Endothelial cell of umbilical vein (primary cell): ENCODE measurements around the gene SOX2. TPM values are rescaled to one million over a fixed set of nuclear protein-coding genes. Genes with fewer than 3 reads are reported as not detected.

Experiments
- BruUV-seq: library from RNA; stranded (reverse); fragments of 400-500 nt; replicated peaks from 2 replicates; lab custom pipeline; 2021; lab: Mats Ljungman, UMichigan
- CTCF ChIA-PET: fragments of 300-600, 350-600 bp; sonication (Branson Sonifier 250); formaldehyde crosslinking; loops from one replicate; lab custom pipeline; 2021; ENCODE audit warnings: antibody characterized with exemption, inconsistent platforms; lab: Charles Lee
- POLR2A ChIA-PET: fragments of 300-600, 350-600 bp; sonication (Branson Sonifier 250); formaldehyde crosslinking; loops from one replicate; lab custom pipeline; 2021; ENCODE audit warnings: antibody characterized with exemption, inconsistent platforms; lab: Charles Lee
- DNase-seq: peaks from one replicate; pipeline ENCODE4 v3.0.0-alpha.2; 2011; ENCODE audit warnings: low read depth, low spot score
- FAIRE-seq: peaks from 2 replicates; lab custom pipeline; 2011; peaks lifted over from hg19 to GRCh38; lab: Jason Lieb, UNC
- H2AFZ ChIP-seq: 2 replicates; pipeline ENCODE4 v1.6.0; 2012; ENCODE audit warnings: low read depth, low read length, control low read depth, inconsistent platforms
- H3K27ac ChIP-seq: 2 replicates; pipeline ENCODE4 v1.5.1; 2011; ENCODE audit warnings: low read depth, mild to moderate bottlenecking, control low read depth, low read length, moderate library complexity; ENCODE audit not compliant: insufficient read depth
- H3K27me3 ChIP-seq, 2 experiments: 2 replicates each; pipeline versions ENCODE4 v1.6.0 to v1.6.1; 2011; ENCODE audit warnings: low read length in 2 of 2, mixed read lengths in 1 of 2; ENCODE audit not compliant: control insufficient read depth in 2 of 2, insufficient read depth in 2 of 2
- H3K36me3 ChIP-seq, 2 experiments: 2 replicates in 1 of 2; 3 replicates in 1 of 2; pipeline ENCODE4 v1.5.1; 2011; ENCODE audit warnings: low read length in 2 of 2, mild to moderate bottlenecking in 1 of 2, moderate library complexity in 1 of 2; ENCODE audit not compliant: control insufficient read depth in 2 of 2, insufficient read depth in 2 of 2; ENCODE audit errors: extremely low read depth in 1 of 2
- H3K4me1 ChIP-seq: 3 replicates; pipeline ENCODE4 v1.5.1; 2011; ENCODE audit warnings: mild to moderate bottlenecking, low read length; ENCODE audit not compliant: control insufficient read depth, insufficient read depth; ENCODE audit errors: extremely low read depth
- H3K4me2 ChIP-seq: 2 replicates; pipeline ENCODE4 v1.6.1; 2011; ENCODE audit warnings: low read length, control low read depth, mixed read lengths; ENCODE audit not compliant: insufficient read depth
- H3K4me3 ChIP-seq, 3 experiments: fragments of 200-600 bp in 1 of 3; sonication (generic), shearing (Covaris generic) in 1 of 3; replicated peaks in 1 of 3; 2 replicates each; pipeline ENCODE4 v1.5.1; 2011 to 2016; ENCODE audit warnings: control low read depth in 3 of 3, low read length in 3 of 3, mild to moderate bottlenecking in 2 of 3, inconsistent platforms in 1 of 3, low read depth in 1 of 3, moderate library complexity in 1 of 3; ENCODE audit not compliant: insufficient read depth in 1 of 3
- H3K79me2 ChIP-seq: 2 replicates; pipeline ENCODE4 v1.6.0; 2012; ENCODE audit warnings: low read length, inconsistent platforms; ENCODE audit not compliant: control insufficient read depth, insufficient read depth
- H3K9ac ChIP-seq: replicated peaks from 2 replicates; pipeline ENCODE3; 2011; ENCODE audit warnings: low read length, control low read depth; ENCODE audit not compliant: insufficient read depth; ENCODE audit errors: extremely low read depth
- H3K9me1 ChIP-seq: replicated peaks from 3 replicates; pipeline ENCODE4 v1.6.0; 2011; ENCODE audit warnings: mild to moderate bottlenecking, low read length; ENCODE audit not compliant: control insufficient read depth, insufficient read depth; ENCODE audit errors: extremely low read depth
- H3K9me3 ChIP-seq: replicated peaks from 2 replicates; pipeline ENCODE4 v1.5.1; 2012; ENCODE audit warnings: low read length, inconsistent platforms; ENCODE audit not compliant: control insufficient read depth, insufficient read depth
- H4K20me1 ChIP-seq: replicated peaks from 2 replicates; pipeline ENCODE3; 2011; ENCODE audit warnings: mild to moderate bottlenecking, low read length; ENCODE audit not compliant: control insufficient read depth, insufficient read depth; ENCODE audit errors: extremely low read depth
- CTCF ChIP-seq, 2 donors: IDR thresholded peaks; 1 replicate in 1 of 2; 2 replicates in 1 of 2; pipeline ENCODE4 v1.5.1; 2011; ENCODE audit warnings: low read length in 2 of 2, mild to moderate bottlenecking in 2 of 2, moderate library complexity in 2 of 2, control low read depth in 1 of 2, inconsistent platforms in 1 of 2, low read depth in 1 of 2; ENCODE audit not compliant: insufficient read depth in 1 of 2; ENCODE audit errors: extremely low read depth in 1 of 2
- EZH2 ChIP-seq: IDR thresholded peaks from 2 replicates; pipeline ENCODE4 v1.6.1; 2012; ENCODE audit warnings: borderline replicate concordance, low read depth, mild to moderate bottlenecking, moderate library complexity, low read length, inconsistent platforms; ENCODE audit not compliant: severe bottlenecking
- JUN ChIP-seq: IDR thresholded peaks from 2 replicates; pipeline ENCODE4 v1.6.1; 2011; ENCODE audit warnings: borderline replicate concordance, low read depth; ENCODE audit not compliant: insufficient read length, insufficient read depth
- MAX ChIP-seq: IDR thresholded peaks from 2 replicates; pipeline ENCODE4 v1.6.1; 2011; ENCODE audit not compliant: insufficient read depth, insufficient read length
- MYC ChIP-seq: IDR thresholded peaks from one replicate; pipeline ENCODE4 v1.6.1; 2011; ENCODE audit warnings: mild to moderate bottlenecking, low read depth, low read length
- POLR2A ChIP-seq: IDR thresholded peaks from 2 replicates; pipeline ENCODE4 v1.6.1; 2012; ENCODE audit warnings: low read depth, mild to moderate bottlenecking, control low read depth, low read length
- POLR2AphosphoS5 ChIP-seq: IDR thresholded peaks from 2 replicates; pipeline ENCODE4 v1.6.1; 2012; ENCODE audit warnings: low read depth, mild to moderate bottlenecking, control low read depth, low read length, moderate library complexity; ENCODE audit not compliant: insufficient read depth
- dilution Hi-C: fragments of 300-500 bp; cut with MboI; formaldehyde crosslinking; loops from one replicate; pipeline ENCODE4 v1.15.0; 2019; ENCODE audit warnings: low sequenced_read_pairs; ENCODE audit not compliant: extremely low pct_ligation_motif_present
- intact Hi-C: fragments of 100-400 bp; cut with micrococcal nuclease; formaldehyde crosslinking; loops from one replicate; pipeline ENCODE4 v1.10.0; 2022
- polyA plus RNA-seq, 4 experiments: library from polyadenylated mRNA; depleted of rRNA in 3 of 4; stranded (reverse) in 3 of 4; unstranded in 1 of 4; fragments of >200 nt; gene quantifications; 2 replicates each; pipeline versions ENCODE4 v1.2.1 to v1.2.3, GENCODE V29; 2011 to 2012; ENCODE audit warnings: missing spikeins in 1 of 4
- total RNA-seq: library from RNA; stranded (reverse); gene quantifications from 2 replicates; pipeline ENCODE4 v1.2.3, GENCODE V29; 2021

The SOX2 gene
- total and polyA plus RNA-seq, 2 donors (not counting 3 experiments of a cell fraction or from before 2014, with no cell fraction given) = 0.13 to 0.23 TPM

DNA sequence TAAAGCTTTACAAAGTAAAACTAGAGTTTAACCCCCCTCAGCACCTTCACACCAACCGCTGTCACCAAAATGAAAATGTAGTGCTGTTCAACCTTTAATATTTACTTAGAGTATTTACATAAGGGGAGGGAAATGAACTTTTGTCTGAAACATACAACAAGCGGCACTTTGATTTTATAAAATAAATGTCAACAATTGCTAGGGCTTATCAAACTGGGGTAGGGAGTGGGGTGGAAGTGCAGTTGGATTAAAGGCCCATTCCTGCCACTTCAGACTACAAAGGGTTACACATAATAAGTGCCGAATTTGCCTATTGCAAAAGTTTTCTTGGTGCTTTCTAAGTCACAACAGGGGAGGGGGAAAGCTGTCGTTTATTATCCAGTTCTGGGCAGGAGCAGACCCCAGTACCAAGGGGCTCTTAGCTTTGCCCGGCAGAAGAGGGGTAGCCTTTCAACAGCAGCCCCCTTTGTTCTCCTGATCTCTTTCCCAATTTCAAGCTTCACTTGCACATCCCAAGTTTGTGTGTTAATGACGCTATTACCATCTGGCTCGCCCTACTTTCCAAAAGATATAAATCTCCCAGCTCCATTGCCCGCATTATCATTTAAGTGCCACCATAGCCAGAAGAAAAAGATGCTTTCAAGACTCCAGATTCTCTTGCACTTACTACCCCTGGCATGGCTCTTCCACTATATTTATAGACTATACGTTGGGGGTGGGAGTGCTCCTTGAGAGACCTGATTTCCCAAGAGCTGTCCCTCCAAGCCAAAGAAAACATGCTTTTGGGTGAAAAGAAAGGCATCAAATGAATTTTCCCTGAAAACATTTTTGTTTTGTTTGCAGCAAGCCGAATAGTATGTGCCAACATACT is 17.0 kb downstream of the SOX2 start:
- no peak overlapping the region for H3K4me2 ChIP-seq
- FAIRE-seq (no peak), DNase-seq (no peak)
- intact Hi-C loops (no loop called here), dilution Hi-C loops (no loop called here)
- no peak overlapping the region for H2AFZ ChIP-seq
- H3K36me3 ChIP-seq = no peaks in the 10 kb centered on the region
- H3K27me3 ChIP-seq = peaks cover 20 to 21% of the 10 kb centered on the region in 2 experiments
- CTCF ChIA-PET = no interaction called here
- POLR2A ChIA-PET = no interaction called here
- H3K4me3 ChIP-seq = no peak overlapping the region
- no peaks in the 10 kb centered on the region for H3K4me1 ChIP-seq
- no peaks in the 10 kb centered on the region for H3K79me2 ChIP-seq
- no peaks in the 10 kb centered on the region for H3K9me1 ChIP-seq
- no peaks in the 10 kb centered on the region for H3K9me3 ChIP-seq
- no peaks in the 10 kb centered on the region for H4K20me1 ChIP-seq
- H3K9ac ChIP-seq = no peak overlapping the region
- no peak for TF ChIP-seq POLR2AphosphoS5
- no peak for TF ChIP-seq POLR2A
- no peak for TF ChIP-seq MAX
- TF ChIP-seq EZH2 = no peak
- no peak for TF ChIP-seq JUN
- TF ChIP-seq CTCF (IDR thresholded peaks at IDR 0.05; ENCODE audit: extremely low read depth in 1 of 2, insufficient read depth in 1 of 2, low read depth in 1 of 2, low read length in 2 of 2) = no peak
- no peak for TF ChIP-seq MYC
- H3K27ac ChIP-seq = no peak overlapping the region
- no TSS peak for BruUV-seq
